ENCODE data around the gene PTPRJ. TPM values are rescaled to one million over a fixed set of nuclear protein-coding genes. Genes with fewer than 3 reads are reported as not detected.

PTPRJ gene
- total RNA-seq, 1 experiment from 2014 or later: 11.0 TPM

DNA sequence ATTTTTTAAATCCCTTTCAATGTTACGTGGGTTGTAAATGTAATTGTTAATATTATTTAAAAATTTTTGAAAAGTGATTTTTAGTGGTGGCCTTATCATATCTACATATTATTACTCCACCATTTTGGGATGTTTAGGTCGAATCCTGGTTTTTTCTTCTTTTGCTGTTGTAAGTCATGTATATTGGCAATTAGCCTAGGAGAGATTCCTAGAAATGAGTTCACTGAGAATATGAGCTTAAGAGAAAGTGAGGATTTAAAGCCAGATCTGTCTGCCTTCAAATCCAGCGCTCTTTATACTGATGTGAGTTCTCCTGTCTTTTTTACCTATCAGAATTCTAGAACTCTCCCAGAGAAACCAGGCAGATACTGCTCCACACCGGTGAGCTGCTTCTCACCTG is 56.1 kb downstream of the PTPRJ start:
- intact Hi-C loops (cut with micrococcal nuclease; ENCODE audit: unreplicated experiment): no loop called here
- H3K4me3 ChIP-seq (ENCODE audit: low read depth, low read length): no peak overlapping the region
- no peaks in the 10 kb centered on the region for H3K36me3 Mint-ChIP-seq (ENCODE audit: insufficient read depth, unreplicated experiment)
- no peaks in the 10 kb centered on the region for H3K27me3 Mint-ChIP-seq (ENCODE audit: insufficient read depth, unreplicated experiment)
- no peak for DNase-seq
- CTCF ChIA-PET: no interaction called here
- H3K36me3 ChIP-seq (ENCODE audit: control insufficient read depth, insufficient read depth, low read length): no peaks in the 10 kb centered on the region
- H3K27me3 ChIP-seq (replicated peaks; ENCODE audit: control insufficient read depth, insufficient read depth, low read length): no peaks in the 10 kb centered on the region
- H3K4me1 ChIP-seq: no peaks in the 10 kb centered on the region
- no peak overlapping the region for H3K4me3 Mint-ChIP-seq (ENCODE audit: unreplicated experiment)
- POLR2A ChIA-PET: no interaction called here
- H3K4me1 Mint-ChIP-seq (ENCODE audit: low read depth, unreplicated experiment): no peaks in the 10 kb centered on the region
- no TSS peak for BruUV-seq (replicated peaks)
- TF ChIP-seq, protein P1, sequence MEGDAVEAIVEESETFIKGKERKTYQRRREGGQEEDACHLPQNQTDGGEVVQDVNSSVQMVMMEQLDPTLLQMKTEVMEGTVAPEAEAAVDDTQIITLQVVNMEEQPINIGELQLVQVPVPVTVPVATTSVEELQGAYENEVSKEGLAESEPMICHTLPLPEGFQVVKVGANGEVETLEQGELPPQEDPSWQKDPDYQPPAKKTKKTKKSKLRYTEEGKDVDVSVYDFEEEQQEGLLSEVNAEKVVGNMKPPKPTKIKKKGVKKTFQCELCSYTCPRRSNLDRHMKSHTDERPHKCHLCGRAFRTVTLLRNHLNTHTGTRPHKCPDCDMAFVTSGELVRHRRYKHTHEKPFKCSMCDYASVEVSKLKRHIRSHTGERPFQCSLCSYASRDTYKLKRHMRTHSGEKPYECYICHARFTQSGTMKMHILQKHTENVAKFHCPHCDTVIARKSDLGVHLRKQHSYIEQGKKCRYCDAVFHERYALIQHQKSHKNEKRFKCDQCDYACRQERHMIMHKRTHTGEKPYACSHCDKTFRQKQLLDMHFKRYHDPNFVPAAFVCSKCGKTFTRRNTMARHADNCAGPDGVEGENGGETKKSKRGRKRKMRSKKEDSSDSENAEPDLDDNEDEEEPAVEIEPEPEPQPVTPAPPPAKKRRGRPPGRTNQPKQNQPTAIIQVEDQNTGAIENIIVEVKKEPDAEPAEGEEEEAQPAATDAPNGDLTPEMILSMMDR (IDR thresholded peaks at IDR 0.05; ENCODE audit: insufficient read depth in 1 of 2, low read depth in 1 of 2, low read length in 1 of 2, severe bottlenecking in 1 of 2, unreplicated experiment in 1 of 2): no peak
- H3K9me3 ChIP-seq: no peaks in the 10 kb centered on the region
- H3K27ac Mint-ChIP-seq (ENCODE audit: unreplicated experiment): no peak overlapping the region
- no peaks in the 10 kb centered on the region for H3K9me3 Mint-ChIP-seq (ENCODE audit: unreplicated experiment)

DNA sequence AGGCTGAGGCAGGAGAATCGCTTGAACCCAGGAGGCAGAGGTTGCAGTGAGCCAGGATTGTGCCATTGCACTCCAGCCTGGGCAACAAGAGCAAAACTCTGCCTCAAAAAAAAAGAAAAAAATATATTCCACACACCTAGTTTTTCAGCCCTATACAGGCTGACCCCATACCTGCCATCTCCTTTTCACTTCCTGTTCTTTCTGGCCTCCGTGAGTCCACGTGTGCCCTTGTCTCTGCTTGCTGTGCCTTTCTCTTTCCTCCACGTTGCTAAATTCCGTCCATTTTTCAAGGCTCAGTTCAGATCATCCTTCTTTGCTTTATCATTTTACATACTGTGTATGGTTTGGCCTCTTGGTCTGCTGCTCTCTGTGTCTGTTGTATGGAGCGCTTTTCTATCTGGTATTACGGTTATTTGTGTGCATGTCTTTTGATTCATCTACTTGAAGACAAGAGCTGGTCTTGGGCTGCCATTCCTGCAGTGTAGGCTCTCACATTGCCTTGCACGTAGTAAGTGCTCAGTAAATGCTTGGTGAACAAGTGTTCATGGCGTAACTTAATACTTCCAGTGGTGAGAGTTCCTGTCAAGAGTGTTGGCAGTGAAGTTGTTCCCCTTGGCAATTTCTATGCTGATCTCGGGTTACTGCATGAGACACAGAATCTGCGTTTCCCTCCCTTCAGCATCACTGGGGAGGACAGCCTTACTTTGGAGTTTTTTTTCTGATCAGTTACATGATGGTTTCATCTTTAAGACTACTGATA is 57.5 kb downstream of the PTPRJ start:
- Histone ChIP-seq H3K4me1 (no peaks in the 10 kb centered on the region), H3K27me3 (replicated peaks; ENCODE audit: control insufficient read depth, insufficient read depth, low read length) (no peaks in the 10 kb centered on the region), H3K9me3 (no peaks in the 10 kb centered on the region), H3K4me3 (ENCODE audit: low read depth, low read length) (no peak overlapping the region), H3K36me3 (ENCODE audit: control insufficient read depth, insufficient read depth, low read length) (no peaks in the 10 kb centered on the region)
- Mint-ChIP-seq H3K27ac (ENCODE audit: unreplicated experiment) (no peak overlapping the region), H3K9me3 (ENCODE audit: unreplicated experiment) (no peaks in the 10 kb centered on the region), H3K4me3 (ENCODE audit: unreplicated experiment) (no peak overlapping the region), H3K4me1 (ENCODE audit: low read depth, unreplicated experiment) (no peaks in the 10 kb centered on the region), H3K27me3 (ENCODE audit: insufficient read depth, unreplicated experiment) (no peaks in the 10 kb centered on the region), H3K36me3 (ENCODE audit: insufficient read depth, unreplicated experiment) (no peaks in the 10 kb centered on the region)
- ChIA-PET POLR2A (no interaction called here), CTCF (no interaction called here)
- intact Hi-C loops (cut with micrococcal nuclease; ENCODE audit: unreplicated experiment): no loop called here
- BruUV-seq (replicated peaks): no TSS peak
- DNase-seq: no peak
- TF ChIP-seq, protein P1 (IDR thresholded peaks at IDR 0.05; ENCODE audit: insufficient read depth in 1 of 2, low read depth in 1 of 2, low read length in 1 of 2, severe bottlenecking in 1 of 2, unreplicated experiment in 1 of 2): no peak

GRCh38 chr11:48040830-48041444 is 60.6 kb downstream of the PTPRJ start:
- TF ChIP-seq, protein P1 (IDR thresholded peaks at IDR 0.05; ENCODE audit: insufficient read depth in 1 of 2, low read depth in 1 of 2, low read length in 1 of 2, severe bottlenecking in 1 of 2, unreplicated experiment in 1 of 2): no peak
- H3K36me3 Mint-ChIP-seq (ENCODE audit: insufficient read depth, unreplicated experiment): no peaks in the 10 kb centered on the region
- H3K4me1 Mint-ChIP-seq (ENCODE audit: low read depth, unreplicated experiment): no peaks in the 10 kb centered on the region
- POLR2A ChIA-PET: no interaction called here
- H3K36me3 ChIP-seq (ENCODE audit: control insufficient read depth, insufficient read depth, low read length): no peaks in the 10 kb centered on the region; the same call in 1 of the 2 replicates
- no peak overlapping the region for H3K4me3 Mint-ChIP-seq (ENCODE audit: unreplicated experiment)
- H3K27me3 ChIP-seq (replicated peaks; ENCODE audit: control insufficient read depth, insufficient read depth, low read length): no peaks in the 10 kb centered on the region
- DNase-seq: no peak
- CTCF ChIA-PET: no interaction called here
- H3K27me3 Mint-ChIP-seq (ENCODE audit: insufficient read depth, unreplicated experiment): no peaks in the 10 kb centered on the region
- no peaks in the 10 kb centered on the region for H3K4me1 ChIP-seq
- no peaks in the 10 kb centered on the region for H3K9me3 ChIP-seq
- BruUV-seq (replicated peaks): no TSS peak
- H3K27ac Mint-ChIP-seq (ENCODE audit: unreplicated experiment): no peak overlapping the region
- intact Hi-C loops (cut with micrococcal nuclease; ENCODE audit: unreplicated experiment): no loop called here
- H3K4me3 ChIP-seq (ENCODE audit: low read depth, low read length): no peak overlapping the region
- no peaks in the 10 kb centered on the region for H3K9me3 Mint-ChIP-seq (ENCODE audit: unreplicated experiment)

Measured in Caco-2 (cell line).